Stimulated activated CD4-positive, alpha-beta T cell treated with anti-CD3 and anti-CD28 coated beads, TNF-alpha, amount 100 ng/mL, for 24 hours (primary cell): ENCODE measurements around the gene PIMREG.
A peak's percentile ranks its signal among the peaks of the same experiment; 100 is the strongest.

ENCODE experiments used
- DNase-seq, 3 experiments: peaks; one replicate each; pipeline ENCODE4 v3.0.0-alpha.2; 2020; ENCODE audit warnings: low read depth in 3 of 3

PIMREG gene

DNA sequence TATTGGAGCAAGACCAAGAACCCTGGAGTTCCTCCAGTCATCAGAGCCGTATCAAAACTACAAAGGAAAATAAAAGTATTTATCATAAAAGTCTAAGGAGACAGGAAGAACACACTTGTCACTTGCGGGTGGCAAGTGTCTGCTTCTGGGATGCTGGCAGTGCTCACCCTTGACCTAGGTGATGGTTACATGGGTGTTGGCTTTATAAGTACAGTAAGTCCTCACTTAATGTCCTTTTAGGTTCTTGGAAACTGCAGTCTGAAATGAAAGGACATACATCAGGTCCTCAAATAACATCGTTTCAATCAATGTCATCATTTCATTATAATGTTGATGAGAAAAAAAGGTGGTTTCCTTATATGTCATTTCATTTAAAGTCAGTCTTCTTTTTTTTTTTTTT, 6.3 kb upstream of the PIMREG start:
- DNase-seq, result no peak

- DNase-seq, result no peak
These were observed 4.3 kb upstream of the PIMREG start for GRCh38 chr17:6439951-6440350.

DNA sequence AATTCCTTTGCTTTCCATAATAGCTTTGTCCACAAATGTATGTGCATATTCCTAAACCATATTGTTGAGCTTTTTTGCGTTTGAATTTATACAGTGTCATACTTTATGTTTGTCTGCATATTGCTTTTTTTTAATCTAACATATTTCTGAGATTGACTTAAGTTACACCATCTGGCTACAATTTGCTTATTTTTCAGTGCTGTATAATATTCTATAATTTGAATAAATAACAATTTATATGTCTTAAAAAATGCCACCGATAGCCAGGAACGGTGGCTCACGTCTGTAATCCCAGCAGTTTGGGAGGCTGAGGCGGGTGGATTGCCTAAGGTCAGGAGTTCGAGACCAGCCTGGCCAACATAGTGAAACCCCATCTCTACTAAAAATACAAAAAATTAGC, 1.5 kb upstream of the PIMREG start:
- DNase-seq, result no peak

DNA sequence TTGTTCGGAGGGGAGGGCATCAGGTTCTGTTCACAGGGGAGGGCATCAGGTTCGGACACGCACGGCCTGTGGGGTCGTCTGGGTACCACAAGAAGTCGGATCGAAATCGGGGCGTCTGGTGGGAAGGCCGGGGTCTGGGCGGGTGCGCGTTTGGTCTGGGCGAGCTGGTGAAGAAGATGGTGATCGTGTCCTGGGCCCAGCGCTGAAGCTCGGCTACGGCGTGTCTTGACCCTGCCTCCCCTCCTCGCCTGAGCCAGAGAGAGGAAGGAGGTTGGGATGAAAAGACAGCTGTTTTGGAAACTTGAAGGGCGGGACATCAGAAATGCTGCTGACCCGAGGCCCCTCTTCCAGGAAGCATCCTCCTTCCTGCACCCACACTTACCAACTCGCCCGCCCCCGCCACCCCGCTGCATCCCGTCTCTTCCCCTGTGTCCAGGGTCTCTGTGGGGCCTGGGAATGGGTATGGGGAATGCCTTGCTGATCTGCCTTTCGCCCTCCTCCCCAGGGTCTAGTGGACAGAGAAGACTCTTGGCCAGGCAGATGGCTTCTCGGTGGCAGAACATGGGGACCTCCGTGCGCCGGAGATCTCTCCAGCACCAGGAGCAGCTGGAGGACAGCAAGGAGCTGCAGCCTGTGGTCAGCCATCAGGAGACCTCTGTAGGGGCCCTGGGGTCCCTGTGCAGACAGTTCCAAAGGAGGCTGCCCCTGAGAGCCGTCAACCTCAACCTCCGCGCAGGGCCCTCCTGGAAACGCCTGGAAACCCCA, 498 bp downstream of the PIMREG start:
- no peak for DNase-seq

DNA sequence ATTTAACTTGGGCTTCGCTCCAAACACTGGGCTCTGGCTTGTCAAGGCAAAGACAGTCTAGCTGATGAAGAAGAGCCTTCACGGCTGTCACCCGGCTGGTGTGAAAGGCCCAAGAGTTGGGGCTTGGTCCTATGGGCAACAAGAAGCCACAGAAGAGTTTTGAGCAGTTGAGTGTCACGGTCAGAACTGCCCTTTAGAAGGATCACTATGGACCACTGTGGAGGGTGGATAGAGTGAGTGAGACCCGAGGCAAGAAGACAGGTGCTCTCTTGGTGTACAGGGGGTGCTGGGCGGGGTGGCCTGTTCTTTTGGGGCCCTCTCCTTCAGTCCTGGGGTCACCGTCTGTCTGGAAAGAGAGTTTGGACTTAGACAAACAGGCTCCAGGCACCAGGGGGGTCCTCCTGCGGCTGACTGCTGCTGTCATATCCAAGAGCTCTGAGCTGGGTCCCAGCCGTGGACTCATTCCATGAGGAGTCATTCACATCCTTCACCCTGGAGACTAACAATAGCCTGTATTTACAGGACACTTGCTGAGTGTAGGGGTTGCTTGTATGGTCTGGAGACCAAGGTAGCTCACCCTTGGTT, 2.4 kb downstream of the PIMREG start:
- DNase-seq, result no peak

DNA sequence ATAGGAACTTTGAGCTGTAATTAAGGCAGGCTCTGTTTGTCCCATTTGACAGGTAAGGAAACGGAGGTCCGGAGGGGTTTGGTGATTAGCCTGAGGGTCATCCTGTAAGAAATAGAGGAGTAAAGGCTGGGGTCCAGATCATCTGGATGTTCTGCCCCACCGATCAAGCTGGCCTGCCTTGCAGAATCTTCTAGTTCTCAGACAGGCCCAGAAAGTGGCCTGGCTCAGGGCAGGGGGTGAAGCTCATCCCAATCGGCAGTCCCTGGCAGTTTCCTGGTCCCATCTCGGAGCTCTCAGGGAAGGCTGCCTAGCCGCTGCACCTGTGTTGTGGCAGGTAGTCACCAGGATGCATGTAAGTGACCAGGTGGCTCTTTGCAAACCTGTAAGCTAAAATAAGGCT, 4.2 kb downstream of the PIMREG start:
- no peak for DNase-seq

- DNase-seq, result no peak
These were observed 5.1 kb downstream of the PIMREG start for GRCh38 chr17:6449307-6449706.

- no peak for DNase-seq
These were observed 6.9 kb downstream of the PIMREG start for GRCh38 chr17:6450926-6451832.

GRCh38 chr17:6452471-6453266, 8.4 kb downstream of the PIMREG start:
- no peak for DNase-seq

DNA sequence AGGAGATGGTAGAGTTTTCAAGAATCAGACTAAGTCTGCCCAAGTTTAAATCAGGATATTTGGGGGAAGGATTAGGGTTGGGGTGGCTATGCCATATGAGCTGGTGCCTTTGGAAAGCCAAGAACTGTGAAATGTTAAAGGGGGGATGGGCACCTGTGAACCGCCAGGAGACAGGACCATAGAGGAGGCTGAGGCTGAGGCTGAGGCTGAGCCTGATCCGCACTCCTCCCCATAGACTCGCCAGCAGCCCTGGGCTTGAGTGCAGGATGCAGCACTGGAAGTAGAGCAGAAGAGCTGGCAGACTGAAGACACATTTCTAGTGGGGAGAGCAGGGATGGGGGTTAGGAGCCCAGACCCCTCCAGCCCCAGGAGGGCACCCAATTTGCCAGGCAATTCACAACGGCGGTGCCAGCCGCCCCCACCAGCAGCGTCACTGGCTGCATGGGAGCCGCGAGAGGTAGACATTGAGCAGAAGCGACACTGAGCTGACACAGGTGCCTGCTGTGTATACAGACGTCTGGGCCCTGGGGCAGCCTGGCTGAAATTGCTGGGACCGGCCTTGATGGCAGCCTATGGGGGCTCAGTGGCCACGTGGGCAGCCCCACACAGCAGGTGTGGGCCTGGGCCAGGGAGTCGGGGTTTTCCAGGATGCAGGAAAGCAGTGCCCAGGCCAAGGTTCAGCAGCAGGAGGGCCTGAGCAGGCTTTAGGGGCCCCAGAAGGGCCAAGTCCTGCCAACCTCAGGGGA, 9.2 kb downstream of the PIMREG start:
- DNase-seq, result no peak

DNA sequence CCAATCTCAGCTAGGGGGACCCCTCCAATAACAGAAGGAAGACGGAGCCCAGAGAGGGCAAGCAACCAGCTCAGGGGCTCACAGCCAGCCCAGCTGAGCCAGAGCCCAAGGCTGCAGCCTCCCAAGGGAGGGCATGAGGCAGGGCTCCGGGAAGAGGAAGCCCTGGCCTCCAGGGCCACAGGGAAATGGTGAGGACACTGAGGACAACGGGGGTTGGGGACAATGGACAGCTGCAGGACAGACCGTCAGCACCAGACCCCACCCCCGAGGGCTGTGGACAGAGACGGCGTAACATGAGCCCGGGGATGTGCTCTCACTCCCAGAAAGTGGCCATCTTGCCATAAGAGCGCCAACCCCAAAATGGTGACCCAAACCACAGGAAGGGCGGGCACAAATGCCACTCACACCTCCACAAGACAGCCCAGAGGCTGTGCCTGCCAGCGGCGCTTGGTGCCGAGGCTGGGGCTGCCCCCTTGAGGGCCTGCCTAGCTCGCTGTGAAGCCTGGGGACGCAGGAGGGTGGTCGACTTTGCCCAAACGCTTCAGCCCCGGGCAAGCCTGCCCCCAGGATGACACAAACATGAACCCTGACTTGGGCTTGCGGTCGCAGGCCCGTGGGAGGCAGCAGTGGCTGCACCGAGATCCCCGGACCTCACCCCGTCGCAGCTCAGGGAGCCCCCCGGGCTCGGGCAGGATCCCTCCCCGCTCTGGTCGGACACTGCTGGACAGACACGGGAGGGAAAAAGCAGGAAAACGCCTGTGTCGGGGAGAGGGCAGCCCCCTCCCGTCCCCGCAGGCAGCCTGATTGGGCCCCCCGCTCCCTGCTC, 10.5 kb downstream of the PIMREG start:
- no peak for DNase-seq

GRCh38 chr17:6455321-6455705, 11.1 kb downstream of the PIMREG start:
- DNase-seq, result peak in 2 of 3 experiments; percentile 11 to 39

- no peak for DNase-seq
These were observed 12.1 kb downstream of the PIMREG start for GRCh38 chr17:6456321-6456720.

GRCh38 chr17:6456914-6457687, 12.8 kb downstream of the PIMREG start:
- no peak for DNase-seq

- DNase-seq, result no peak
These were observed 13.6 kb downstream of the PIMREG start for GRCh38 chr17:6457688-6458459.

GRCh38 chr17:6458460-6458950, 14.2 kb downstream of the PIMREG start:
- no peak for DNase-seq

- no peak for DNase-seq
These were observed 16.4 kb downstream of the PIMREG start for GRCh38 chr17:6460531-6461161.

DNA sequence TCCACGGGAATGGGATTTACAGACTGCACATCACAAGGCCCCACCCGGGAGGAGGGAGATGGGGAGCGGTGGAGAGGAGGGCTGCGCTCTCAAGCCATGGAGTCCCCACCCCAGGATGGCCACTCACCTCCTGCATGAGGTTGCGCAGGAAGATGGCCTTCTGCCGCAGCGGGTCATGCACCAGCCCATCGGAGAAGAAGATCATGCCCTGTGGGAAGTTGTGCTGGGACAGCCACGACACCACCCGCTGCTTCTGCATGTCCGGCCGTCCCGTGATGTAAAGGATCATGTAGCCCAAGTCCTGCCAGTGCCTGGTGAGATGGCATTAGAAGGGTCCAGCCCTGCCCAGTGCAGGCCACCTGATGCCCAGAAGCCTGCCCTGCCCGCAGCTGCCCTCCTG, 17.0 kb downstream of the PIMREG start:
- no peak for DNase-seq
